BLaER1 (cell line): ENCODE measurements around the gene RPN1.
A peak's percentile ranks its signal among the peaks of the same experiment; 100 is the strongest.

Experiments
- H3K27ac ChIP-seq: shearing (Covaris generic); formaldehyde crosslinking; 2 replicates; pipeline ENCODE4 v1.8.1; 2022
- H3K27me3 ChIP-seq: shearing (Covaris generic); formaldehyde crosslinking; 2 replicates; pipeline ENCODE4 v1.8.1; 2022
- H3K36me3 ChIP-seq: shearing (Covaris generic); formaldehyde crosslinking; 2 replicates; pipeline ENCODE4 v1.8.1; 2022
- H3K4me1 ChIP-seq: shearing (Covaris generic); formaldehyde crosslinking; 2 replicates; pipeline ENCODE4 v1.8.1; 2022
- H3K4me2 ChIP-seq: shearing (Covaris generic); formaldehyde crosslinking; 2 replicates; pipeline ENCODE4 v1.8.1; 2022
- H3K4me3 ChIP-seq: shearing (Covaris generic); formaldehyde crosslinking; 2 replicates; pipeline ENCODE4 v1.8.1; 2022
- H3K9ac ChIP-seq: shearing (Covaris generic); formaldehyde crosslinking; 2 replicates; pipeline ENCODE4 v1.8.1; 2022
- H3K9me3 ChIP-seq: shearing (Covaris generic); formaldehyde crosslinking; 2 replicates; pipeline ENCODE4 v1.8.1; 2022
- H4K20me1 ChIP-seq: shearing (Covaris generic); formaldehyde crosslinking; 2 replicates; pipeline ENCODE4 v1.8.1; 2022
- Cebpa-rat ChIP-seq: shearing (Covaris generic); IDR thresholded peaks from 2 replicates; pipeline ENCODE4 v1.8.1; 2022

The RPN1 gene

DNA sequence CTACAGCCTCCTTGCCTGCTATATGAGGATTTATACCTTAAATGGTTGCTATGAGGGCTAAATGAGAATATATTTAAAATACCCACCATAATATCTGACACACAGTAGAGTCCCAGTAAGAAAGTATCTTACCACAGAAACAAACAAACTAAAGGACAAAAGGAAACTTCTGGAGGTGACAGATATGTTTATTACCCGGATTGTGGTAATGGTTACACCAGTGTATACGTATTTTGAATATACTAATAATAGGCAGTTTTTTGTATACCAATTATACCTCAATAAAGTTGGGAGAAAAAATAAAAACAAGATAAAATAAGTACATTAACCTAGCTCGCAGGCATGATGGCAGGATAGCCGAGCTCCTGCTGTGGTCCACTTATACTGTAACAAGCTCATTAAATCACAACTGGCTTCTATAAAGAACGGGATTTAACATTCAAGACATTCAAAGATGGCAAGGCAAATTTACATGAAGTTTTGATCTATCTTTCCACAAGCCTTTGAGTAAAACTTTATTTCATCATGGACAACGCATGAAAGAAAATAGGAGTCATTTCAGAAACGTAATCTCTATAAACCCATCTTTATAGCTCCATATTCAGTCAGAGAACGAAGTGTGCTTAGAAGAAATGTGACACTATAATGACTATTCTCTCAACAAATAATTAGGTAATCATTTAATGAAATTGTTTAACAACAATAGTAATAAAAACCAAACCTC lies 1.5 kb downstream of the RPN1 start:
- H3K36me3 ChIP-seq, result peaks cover 28% of the 10 kb centered on the region
- peak overlapping the region; percentile 98 for H3K4me3 ChIP-seq
- no peak for TF ChIP-seq Cebpa-rat
- H3K27ac ChIP-seq, result peak overlapping the region; percentile 95; the same call in 1 of the 2 replicates
- 0 out of 2 replicates have a peak, but pooled peaks cover 7% of the 10 kb centered on the region for H3K9me3 ChIP-seq
- H3K4me1 ChIP-seq, result peaks cover 23% of the 10 kb centered on the region
- H3K9ac ChIP-seq, result peak overlapping the region; percentile 97
- no peaks in the 10 kb centered on the region for H3K27me3 ChIP-seq
- peak overlapping the region; percentile 87 for H3K4me2 ChIP-seq
- H4K20me1 ChIP-seq, result peaks cover 60% of the 10 kb centered on the region

- TF ChIP-seq Cebpa-rat, result no peak
- Histone ChIP-seq H4K20me1 (peaks cover 67% of the 10 kb centered on the region), H3K4me3 (no peak overlapping the region), H3K36me3 (peaks cover 35% of the 10 kb centered on the region), H3K9ac (peak overlapping the region; percentile 97; the same call in 1 of the 2 replicates), H3K27me3 (no peaks in the 10 kb centered on the region), H3K4me2 (peak overlapping the region; percentile 87), H3K4me1 (peaks cover 21% of the 10 kb centered on the region), H3K27ac (no peak overlapping the region), H3K9me3 (0 out of 2 replicates have a peak, but pooled peaks cover 7% of the 10 kb centered on the region)
These were observed 2.2 kb downstream of the RPN1 start for GRCh38 chr3:128648402-128648801.

DNA sequence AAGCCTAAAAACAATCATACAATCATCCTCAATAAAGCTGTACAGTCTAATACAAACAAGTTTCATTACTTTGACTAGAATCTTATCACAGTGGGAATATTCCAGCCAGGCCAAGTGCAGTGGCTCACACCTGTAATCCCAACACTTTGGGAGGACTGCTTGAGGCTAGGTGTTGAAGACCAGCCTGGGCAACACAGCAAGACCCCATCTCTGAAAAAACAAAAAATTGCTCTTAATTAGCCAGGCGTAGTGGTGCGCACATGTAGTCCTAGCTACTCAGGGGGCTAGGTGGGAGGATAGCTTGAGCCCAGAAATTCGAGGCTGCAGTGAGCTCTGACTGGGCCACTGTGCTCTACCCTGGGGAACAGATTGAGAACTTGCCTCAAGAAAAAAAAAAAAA lies 3.3 kb downstream of the RPN1 start:
- no peak for TF ChIP-seq Cebpa-rat

GRCh38 chr3:128634075-128634611 lies 16.5 kb downstream of the RPN1 start:
- Histone ChIP-seq H3K9ac (no peak overlapping the region), H4K20me1 (peaks cover 72% of the 10 kb centered on the region), H3K27me3 (no peaks in the 10 kb centered on the region), H3K4me3 (no peak overlapping the region), H3K36me3 (peaks cover 94% of the 10 kb centered on the region), H3K9me3 (no peaks in the 10 kb centered on the region), H3K27ac (no peak overlapping the region), H3K4me1 (no peaks in the 10 kb centered on the region), H3K4me2 (no peak overlapping the region)
- TF ChIP-seq Cebpa-rat, result no peak; the same call in 1 of the 2 replicates

More for the DNA sequence above, 3.3 kb downstream of the RPN1 start:
- H3K4me1 ChIP-seq, result peaks cover 21% of the 10 kb centered on the region
- H3K4me3 ChIP-seq, result no peak overlapping the region
- peaks cover 78% of the 10 kb centered on the region for H4K20me1 ChIP-seq
- 0 out of 2 replicates have a peak, but pooled peaks cover 2% of the 10 kb centered on the region for H3K9me3 ChIP-seq
- no peak overlapping the region for H3K9ac ChIP-seq
- no peak overlapping the region for H3K4me2 ChIP-seq
- H3K27me3 ChIP-seq, result no peaks in the 10 kb centered on the region
- peaks cover 46% of the 10 kb centered on the region for H3K36me3 ChIP-seq
- no peak overlapping the region for H3K27ac ChIP-seq

DNA sequence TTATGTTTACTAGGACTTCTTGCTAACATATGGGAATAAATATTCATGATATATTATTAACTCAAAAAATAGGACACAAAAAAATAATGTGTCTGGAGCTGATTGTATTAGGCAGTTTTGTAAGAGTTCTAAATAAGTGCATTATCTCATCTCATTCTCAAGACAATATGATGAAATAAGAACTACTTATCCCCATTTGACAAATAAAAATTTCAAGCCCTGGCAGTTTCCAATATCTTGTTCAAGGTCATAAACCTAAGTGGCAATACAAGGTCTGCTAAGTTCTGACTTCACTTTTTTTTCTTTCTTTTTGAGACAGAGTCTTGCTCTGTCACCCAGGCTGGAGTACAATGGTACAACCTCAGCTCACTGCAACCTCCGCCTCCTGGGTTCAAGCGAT lies 18.3 kb downstream of the RPN1 start:
- H3K36me3 ChIP-seq, result peaks cover 94% of the 10 kb centered on the region
- H3K9ac ChIP-seq, result no peak overlapping the region
- no peaks in the 10 kb centered on the region for H3K4me1 ChIP-seq
- no peak overlapping the region for H3K4me2 ChIP-seq
- H3K27ac ChIP-seq, result no peak overlapping the region
- no peak for TF ChIP-seq Cebpa-rat
- H3K27me3 ChIP-seq, result no peaks in the 10 kb centered on the region
- no peak overlapping the region for H3K4me3 ChIP-seq
- H3K9me3 ChIP-seq, result no peaks in the 10 kb centered on the region
- H4K20me1 ChIP-seq, result peaks cover 71% of the 10 kb centered on the region

DNA sequence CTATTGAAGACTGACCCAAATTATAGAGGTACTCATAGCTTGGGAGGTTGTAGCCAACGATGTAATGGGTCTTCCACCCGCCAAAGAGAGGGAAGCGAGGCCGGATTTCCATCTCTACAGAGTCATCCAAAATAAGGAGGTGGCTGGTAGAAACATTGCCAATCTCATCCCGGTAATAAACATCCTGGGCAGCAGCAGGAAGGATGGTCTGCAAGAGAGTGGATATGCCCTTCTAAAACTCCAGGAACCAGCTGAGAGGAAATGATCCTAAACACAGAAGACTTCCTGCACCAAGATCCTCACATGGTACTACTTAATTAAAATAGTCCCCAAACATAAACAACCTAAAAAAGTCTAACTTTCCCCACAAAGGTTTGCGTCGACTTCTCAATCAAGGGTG lies 20.7 kb downstream of the RPN1 start:
- H3K36me3 ChIP-seq, result peaks cover 99% of the 10 kb centered on the region
- H3K9ac ChIP-seq, result no peak overlapping the region
- no peaks in the 10 kb centered on the region for H3K9me3 ChIP-seq
- no peak overlapping the region for H3K4me3 ChIP-seq
- no peaks in the 10 kb centered on the region for H3K4me1 ChIP-seq
- no peak for TF ChIP-seq Cebpa-rat
- H4K20me1 ChIP-seq, result peaks cover 61% of the 10 kb centered on the region
- H3K27ac ChIP-seq, result no peak overlapping the region
- no peak overlapping the region for H3K4me2 ChIP-seq
- no peaks in the 10 kb centered on the region for H3K27me3 ChIP-seq

- Histone ChIP-seq H4K20me1 (peaks cover 66% of the 10 kb centered on the region), H3K4me1 (no peaks in the 10 kb centered on the region), H3K27me3 (no peaks in the 10 kb centered on the region), H3K4me3 (no peak overlapping the region), H3K27ac (no peak overlapping the region), H3K9ac (no peak overlapping the region), H3K9me3 (no peaks in the 10 kb centered on the region), H3K4me2 (no peak overlapping the region), H3K36me3 (peaks cover 99% of the 10 kb centered on the region)
- TF ChIP-seq Cebpa-rat, result no peak
These were observed 25.1 kb downstream of the RPN1 start for GRCh38 chr3:128625409-128625945.

DNA sequence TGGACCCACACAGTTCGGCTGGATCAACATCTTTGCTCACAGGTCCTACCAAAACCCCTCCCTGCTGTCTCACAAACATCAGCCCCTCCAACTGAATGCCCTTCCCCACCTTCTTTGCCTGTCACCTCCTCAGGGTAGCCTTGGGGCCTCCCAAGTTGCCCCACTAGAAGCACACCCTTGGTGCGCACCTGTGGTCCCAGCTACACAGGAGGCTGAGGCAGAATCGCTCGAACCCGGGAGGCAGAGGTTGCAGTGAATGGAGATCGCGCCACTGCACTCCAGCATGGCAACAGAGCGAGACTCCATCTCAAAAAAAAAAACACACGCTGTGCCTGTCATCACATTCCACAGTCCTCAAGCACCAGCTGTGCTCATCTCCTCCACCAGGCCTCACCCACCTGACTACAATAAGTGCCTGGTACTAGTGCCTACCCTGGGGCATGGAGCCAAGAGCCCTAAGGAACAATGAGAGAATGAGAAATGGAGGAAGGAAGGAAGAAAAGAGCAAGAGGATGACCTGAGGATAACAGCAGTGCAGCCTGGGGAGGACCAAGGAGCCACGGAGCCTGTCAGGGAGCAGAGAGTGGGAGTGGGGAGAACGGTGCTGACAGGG lies 26.0 kb downstream of the RPN1 start:
- no peaks in the 10 kb centered on the region for H3K9me3 ChIP-seq
- peaks cover 99% of the 10 kb centered on the region for H3K36me3 ChIP-seq
- H3K27me3 ChIP-seq, result no peaks in the 10 kb centered on the region
- no peak overlapping the region for H3K9ac ChIP-seq
- no peak overlapping the region for H3K27ac ChIP-seq
- H3K4me2 ChIP-seq, result no peak overlapping the region
- no peaks in the 10 kb centered on the region; the same call in 1 of the 2 replicates for H3K4me1 ChIP-seq
- peaks cover 68% of the 10 kb centered on the region for H4K20me1 ChIP-seq
- no peak for TF ChIP-seq Cebpa-rat
- H3K4me3 ChIP-seq, result no peak overlapping the region

DNA sequence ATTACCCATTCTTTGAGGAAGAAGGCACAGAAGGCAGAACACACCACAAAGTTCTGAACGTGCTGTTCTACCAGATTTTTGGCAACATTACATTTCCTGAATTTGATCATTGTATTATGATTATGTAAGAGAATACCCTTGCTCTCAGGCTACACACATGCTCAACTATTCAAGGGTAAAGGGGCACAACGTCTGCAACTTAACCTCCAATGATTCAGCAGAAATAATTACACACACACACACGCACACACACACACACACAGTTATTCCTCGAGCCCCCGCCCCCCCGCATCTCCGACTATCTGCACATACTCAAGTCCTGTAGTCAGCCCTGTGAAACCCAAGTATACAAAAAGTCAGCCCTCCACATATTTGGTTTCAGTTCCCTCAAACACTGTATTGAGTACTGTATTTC lies 26.8 kb downstream of the RPN1 start:
- H3K9me3 ChIP-seq, result no peaks in the 10 kb centered on the region
- peaks cover 69% of the 10 kb centered on the region for H4K20me1 ChIP-seq

GRCh38 chr3:128621931-128622330 lies 28.7 kb downstream of the RPN1 start:
- no peak overlapping the region for H3K4me3 ChIP-seq
- no peak overlapping the region for H3K9ac ChIP-seq
- H3K27ac ChIP-seq, result no peak overlapping the region
- H3K4me1 ChIP-seq, result peaks cover 20% of the 10 kb centered on the region
- no peaks in the 10 kb centered on the region for H3K27me3 ChIP-seq
- H3K4me2 ChIP-seq, result no peak overlapping the region
- no peaks in the 10 kb centered on the region for H3K9me3 ChIP-seq
- no peak for TF ChIP-seq Cebpa-rat
- H3K36me3 ChIP-seq, result peaks cover 82% of the 10 kb centered on the region
- H4K20me1 ChIP-seq, result peaks cover 52% of the 10 kb centered on the region

More for the DNA sequence above, 26.8 kb downstream of the RPN1 start:
- Histone ChIP-seq H3K36me3 (peaks cover 99% of the 10 kb centered on the region), H3K4me3 (no peak overlapping the region), H3K4me1 (peaks cover 8% of the 10 kb centered on the region), H3K27ac (no peak overlapping the region), H3K27me3 (no peaks in the 10 kb centered on the region), H3K4me2 (no peak overlapping the region), H3K9ac (no peak overlapping the region)
- TF ChIP-seq Cebpa-rat, result no peak
